ENCODE results near the gene CYTH1.

CYTH1 gene

DNA sequence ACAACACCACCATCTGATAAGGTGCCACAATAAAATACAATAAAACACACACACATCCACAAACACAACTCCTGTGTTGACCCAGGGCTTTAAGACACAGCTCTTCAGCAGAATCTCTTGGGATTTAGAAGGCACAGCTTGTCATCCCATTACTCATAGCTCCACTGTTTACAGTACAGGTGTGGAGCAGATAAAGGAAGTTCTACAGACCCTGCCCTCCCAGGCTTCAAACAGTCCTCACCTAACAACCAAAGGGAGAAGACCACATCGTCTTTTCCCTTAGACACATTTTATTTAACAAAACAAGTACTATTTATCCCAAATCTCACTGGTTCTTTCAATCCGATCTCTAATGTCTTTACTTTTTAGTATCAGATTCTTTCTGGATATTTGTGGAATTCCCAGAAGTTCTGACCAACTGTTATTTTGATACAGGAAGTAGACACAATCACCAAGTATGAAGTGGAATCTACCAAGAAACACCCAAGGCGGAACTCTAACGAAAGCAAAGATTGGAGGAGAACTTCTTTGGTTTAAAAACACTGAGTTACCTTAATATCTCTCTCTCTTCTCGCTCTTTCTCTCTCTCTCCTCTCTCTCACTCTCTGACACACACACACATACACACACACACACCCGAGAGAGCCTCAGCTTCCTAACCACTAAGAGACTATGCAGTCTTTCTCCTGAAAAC lies 46.1 kb downstream of the CYTH1 start (continued):
- TF ChIP-seq PRDM10 (tag by site-specific recombination; IDR thresholded peaks at IDR 0.05) (peak; percentile 93), ZNF660 (tag by site-specific recombination; IDR thresholded peaks at IDR 0.05) (no peak), ZNF596 (tag by site-specific recombination; IDR thresholded peaks at IDR 0.05) (peak; percentile 94), ZNF175 (tag by site-specific recombination; IDR thresholded peaks at IDR 0.05) (no peak), ZNF707 (tag by site-specific recombination; IDR thresholded peaks at IDR 0.05) (no peak), ZBTB21 (tag by site-specific recombination; IDR thresholded peaks at IDR 0.05) (peak; percentile 48; the same call in 1 of the 2 replicates), ZNF561 (tag by site-specific recombination; IDR thresholded peaks at IDR 0.05; ENCODE audit: borderline replicate concordance) (peak; percentile 66), ZNF488 (tag by site-specific recombination; IDR thresholded peaks at IDR 0.05) (no peak), ZNF510 (tag by site-specific recombination; IDR thresholded peaks at IDR 0.05; ENCODE audit: insufficient replicate concordance) (peak; percentile 72), SP3 (tag by site-specific recombination; IDR thresholded peaks at IDR 0.05) (0 out of 2 replicates have a peak, but pooled peaks have one; percentile 27), ZNF624 (tag by site-specific recombination; IDR thresholded peaks at IDR 0.05) (no peak), ZNF335 (tag by site-specific recombination; conservative IDR thresholded peaks at IDR 0.05) (no peak), ZNF138 (tag by site-specific recombination; IDR thresholded peaks at IDR 0.05; ENCODE audit: borderline replicate concordance) (no peak), KLF8 (tag by site-specific recombination; IDR thresholded peaks at IDR 0.05) (peak; percentile 84)

DNA sequence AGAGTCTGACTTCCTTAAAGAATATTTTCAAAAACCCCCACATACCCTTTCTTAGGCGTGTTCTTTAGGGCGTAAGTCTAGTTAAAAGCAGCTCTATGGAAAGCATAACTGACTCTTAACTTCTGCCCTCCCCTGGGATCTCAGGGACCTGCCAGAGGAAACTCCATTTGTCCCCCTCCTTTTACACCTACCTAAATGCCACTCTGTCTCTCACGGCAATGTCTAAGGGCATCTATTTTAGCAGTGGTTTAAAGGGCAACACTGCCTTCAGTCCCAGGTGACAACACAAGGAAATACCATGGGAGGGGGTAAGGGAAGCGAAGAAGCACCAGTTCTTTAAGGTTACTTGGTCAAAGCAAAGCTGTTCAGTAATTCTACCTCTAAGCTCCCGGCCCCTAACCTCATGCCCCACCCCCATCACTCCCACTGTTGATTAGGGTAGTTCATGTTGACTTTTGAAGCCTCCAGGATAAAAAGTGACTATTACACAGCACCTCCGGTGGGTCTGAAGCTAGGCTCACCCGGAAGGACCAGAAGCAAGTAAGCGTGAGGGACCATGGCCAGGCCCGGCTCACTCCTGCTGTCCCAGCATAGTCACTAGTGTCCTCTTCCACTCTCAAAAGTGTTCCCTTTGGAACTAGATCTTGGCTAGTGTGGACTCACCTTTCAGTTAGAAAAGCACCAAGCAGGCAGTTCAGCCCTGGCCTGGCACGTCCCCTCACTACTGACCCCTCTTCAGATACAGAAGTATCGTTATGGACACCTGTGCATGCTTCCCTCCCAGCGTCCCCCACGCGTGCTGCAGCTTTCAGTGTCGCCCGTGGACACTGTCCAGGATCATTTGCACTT lies 47.1 kb downstream of the CYTH1 start:
- Histone ChIP-seq H3K9me3 (ENCODE audit: control insufficient read depth, insufficient read depth, low read depth, low read length) (no peaks in the 10 kb centered on the region), H3K4me1 (ENCODE audit: control insufficient read depth, insufficient read depth, low read length) (peaks cover 23% of the 10 kb centered on the region), H3K36me3 (ENCODE audit: control insufficient read depth in 2 of 2, insufficient read depth in 1 of 2, low read length in 2 of 2) (no peaks in the 10 kb centered on the region), H3K27ac (ENCODE audit: extremely low read depth, low read depth, low read length) (peak overlapping the region; percentile 77), H3K4me3 (ENCODE audit: low read depth, low read length) (peak overlapping the region; percentile 53)
- ChIA-PET POLR2A (interaction anchor here (0.8 to 1.9 kb wide), 6 partner anchors 9 to 105 kb away, joined by 3 to 9 read pairs (median 3); partner anchors contain the start of gene USP36), CTCF (interaction anchor here (0.8 to 4.1 kb wide), 5 partner anchors 9 to 27 kb away, joined by 4 to 28 read pairs (median 5); no protein-coding TSS in a partner anchor)
- TF ChIP-seq ZNF560 (tag by site-specific recombination; IDR thresholded peaks at IDR 0.05; ENCODE audit: borderline replicate concordance) (no peak), PRDM1 (tag by site-specific recombination; IDR thresholded peaks at IDR 0.05) (no peak), ZNF600 (tag by site-specific recombination; IDR thresholded peaks at IDR 0.05) (peak; percentile 74), EGR2 (tag by site-specific recombination; IDR thresholded peaks at IDR 0.05; ENCODE audit: low read depth) (0 out of 2 replicates have a peak, but pooled peaks have one; percentile 26), ZBTB48 (tag by site-specific recombination; IDR thresholded peaks at IDR 0.05) (peak; percentile 81; the same call in 1 of the 2 replicates), HIC1 (tag by site-specific recombination; IDR thresholded peaks at IDR 0.05) (no peak), KLF10 (tag by site-specific recombination; IDR thresholded peaks at IDR 0.05) (0 out of 2 replicates have a peak, but pooled peaks have one; percentile 38), PRDM10 (tag by site-specific recombination; IDR thresholded peaks at IDR 0.05) (peak; percentile 80)

All from HEK293 (cell line).